GM20000 (cell line): ENCODE data around the gene FCRL5.
"Not testable (repeated sequence)": the region's sequence is repeated elsewhere in the genome, so short reads cannot be mapped to it uniquely, and the experiment has no call there.

Experiments used
- DNase-seq: peaks from one replicate; pipeline ENCODE4 v3.0.0; 2012; ENCODE audit warnings: low spot score
- CTCF ChIP-seq: IDR thresholded peaks from 2 replicates; pipeline ENCODE4 v1.5.1; 2012; ENCODE audit warnings: mild to moderate bottlenecking, control low read depth; ENCODE audit errors: extremely low read depth, missing control alignments

The FCRL5 gene

GRCh38 chr1:157558119-157558518 is 5.8 kb upstream of the FCRL5 start:
- no peak for TF ChIP-seq CTCF
- no peak for DNase-seq

GRCh38 chr1:157548081-157548480 is 4.2 kb downstream of the FCRL5 start:
- not testable (repeated sequence) for DNase-seq

GRCh38 chr1:157542676-157543075 is 9.6 kb downstream of the FCRL5 start:
- DNase-seq = no peak
- TF ChIP-seq CTCF = no peak

GRCh38 chr1:157540852-157541251 is 11.5 kb downstream of the FCRL5 start:
- TF ChIP-seq CTCF = no peak

GRCh38 chr1:157540160-157540748 is 12.1 kb downstream of the FCRL5 start:
- no peak for TF ChIP-seq CTCF
- no peak for DNase-seq

More at GRCh38 chr1:157540852-157541251, 11.5 kb downstream of the FCRL5 start:
- no peak for DNase-seq

GRCh38 chr1:157539568-157539967 is 12.7 kb downstream of the FCRL5 start:
- DNase-seq = no peak
- TF ChIP-seq CTCF = no peak

- DNase-seq = no peak
- no peak for TF ChIP-seq CTCF
Measured at GRCh38 chr1:157532569-157532968, 19.7 kb downstream of the FCRL5 start.

- TF ChIP-seq CTCF = no peak
- DNase-seq = peak; percentile 38
Measured at GRCh38 chr1:157523774-157524493, 28.4 kb downstream of the FCRL5 start.
